Measurements from ENCODE around the gene DMAC2.

DNA sequence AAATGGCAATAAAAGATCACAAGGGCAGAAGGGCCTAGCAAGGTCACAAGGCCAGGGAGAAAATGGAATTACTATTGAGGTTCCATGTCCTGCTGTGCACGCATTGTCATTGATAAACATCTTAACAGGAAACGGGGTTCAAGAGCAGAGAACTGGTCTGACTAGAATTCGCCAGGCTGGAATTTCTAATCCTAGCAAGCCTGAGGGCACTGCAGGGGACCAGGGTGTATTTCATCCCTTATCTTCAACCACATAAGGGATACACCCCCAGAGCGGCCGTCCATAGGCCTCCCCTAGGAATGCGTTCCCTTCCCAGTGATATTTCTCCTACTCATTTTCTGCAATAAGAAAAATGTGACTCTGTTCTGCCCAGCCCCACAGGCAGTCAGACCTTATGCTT is 22.8 kb upstream of the DMAC2 start:
- no peak for TF ChIP-seq CTCF (IDR thresholded peaks at IDR 0.05)
- no peak for TF ChIP-seq POLR2AphosphoS5 (IDR thresholded peaks at IDR 0.05)
- no peak for TF ChIP-seq POLR2A (IDR thresholded peaks at IDR 0.05)

Data from breast epithelium (tissue), 3 donors.